Stomach (tissue), 9 donors: Measurements from ENCODE around the gene C3. TPM values are rescaled to one million over a fixed set of nuclear protein-coding genes. Genes with fewer than 3 reads are reported as not detected.

Experiments
- DNase-seq, 2 donors: peaks; one replicate each; pipeline versions ENCODE4 v3.0.0 to v3.0.0-alpha.2; 2013 to 2019
- H3K27ac ChIP-seq, 5 donors: fragments of 200-600 bp in 4 of 5; sonication (generic) in 4 of 5; one replicate each; pipeline ENCODE4 v1.5.1; 2013 to 2019; ENCODE audit warnings: mild to moderate bottlenecking in 1 of 5, moderate library complexity in 1 of 5
- H3K27me3 ChIP-seq, 3 donors: fragments of 200-600 bp; sonication (generic); one replicate each; pipeline ENCODE4 v1.5.1; 2017 to 2019; ENCODE audit warnings: mixed run types in 1 of 3
- H3K36me3 ChIP-seq, 4 donors: fragments of 200-600 bp; sonication (generic); 1 replicate in 3 of 4; 2 replicates in 1 of 4; pipeline ENCODE4 v1.5.1; 2016 to 2019
- H3K4me1 ChIP-seq, 4 donors: fragments of 200-600 bp; sonication (generic); one replicate each; pipeline ENCODE4 v1.5.1; 2016 to 2019
- H3K4me3 ChIP-seq, 4 donors: fragments of 200-600 bp; sonication (generic) in 3 of 4; one replicate each; pipeline ENCODE4 v1.5.1; 2016 to 2019; ENCODE audit warnings: mild to moderate bottlenecking in 1 of 4
- H3K9me3 ChIP-seq, 4 donors: fragments of 200-600 bp; sonication (generic); one replicate each; pipeline ENCODE4 v1.5.1; 2016 to 2019
- EP300 ChIP-seq: sonication (generic); formaldehyde crosslinking; IDR thresholded peaks from one replicate; pipeline ENCODE4 v1.6.1; 2017; ENCODE audit warnings: antibody characterized with exemption
- POLR2A ChIP-seq, 4 donors: fragments of 450-650 bp; IDR thresholded peaks; one replicate each; pipeline ENCODE4 v1.6.1; 2016; ENCODE audit warnings: antibody characterized with exemption in 4 of 4, control low read depth in 2 of 4, mild to moderate bottlenecking in 1 of 4, moderate library complexity in 1 of 4
- POLR2AphosphoS5 ChIP-seq, 3 donors: sonication (generic); formaldehyde crosslinking; IDR thresholded peaks; one replicate each; pipeline ENCODE4 v1.6.1; 2016; ENCODE audit warnings: antibody characterized with exemption in 3 of 3
- WGBS, 5 donors: extraction: QIAGEN DNeasy Blood & Tissue Kit in 3 of 5; methylation state at CpG; one replicate each; pipeline versions ENCODE4 v1.1.5 to v1.1.7; 2013 to 2018; 5-methylcytosine and 5-hydroxymethylcytosine counted together
- intact Hi-C: fragments of 100-400 bp; cut with DNase I; formaldehyde crosslinking; loops from one replicate; pipeline ENCODE4 v1.15.1; 2023; ENCODE audit warnings: low total_unique reads
- polyA plus RNA-seq, 3 donors: library from polyadenylated mRNA; stranded (reverse); fragments of 200-250 nt; gene quantifications; one replicate each; pipeline ENCODE4 v1.2.3, GENCODE V29; 2013
- total RNA-seq, 5 donors: library from RNA; depleted of rRNA; stranded (reverse); fragments of >200 nt; gene quantifications; one replicate each; pipeline versions ENCODE4 v1.1.0 to v1.2.3, GENCODE V29; 2014 to 2016
- TF ChIP-seq, protein P1 (sequence below), 7 experiments: fragments of 450-650 bp in 4 of 7; fragments of 200-600 bp in 3 of 7; sonication (generic) in 3 of 7; IDR thresholded peaks; one replicate each; pipeline ENCODE4 v1.5.1; 2016 to 2019; ENCODE audit warnings: antibody characterized with exemption in 7 of 7, control low read depth in 2 of 7, mild to moderate bottlenecking in 1 of 7
- donor health status: healthy with polysubstance abuse.
- donor health status: Bipolar disorder and iron deficiency.
- donor health status: healthy.

The C3 gene
- total and polyA plus RNA-seq, 8 donors = 22.8 to 1,672 (median 221) TPM

DNA sequence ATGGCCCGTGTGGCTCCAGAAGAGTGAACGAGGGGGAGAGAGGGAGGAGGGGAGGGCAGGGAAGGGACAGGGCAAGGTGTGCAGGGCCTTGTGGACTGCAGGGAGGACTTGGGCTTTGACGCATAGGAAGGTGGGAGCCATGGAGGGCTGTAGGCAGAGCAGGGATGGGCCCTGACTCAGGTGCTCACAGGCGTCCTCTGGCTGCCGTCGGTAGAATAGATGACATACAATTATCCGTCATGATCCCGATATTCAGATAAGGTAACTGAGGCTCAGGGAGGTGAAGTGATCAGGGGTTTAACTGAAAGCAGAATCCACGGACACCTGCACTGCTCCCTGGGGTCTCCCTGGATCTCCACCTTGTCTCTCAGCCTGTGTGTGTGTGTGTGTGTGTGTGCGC is 3.4 kb downstream of the C3 start:
- no peak for DNase-seq
- Histone ChIP-seq H3K4me1 (peaks cover 0 to 16% (median 4%) of the 10 kb centered on the region in 4 donors), H3K27me3 (peaks cover 0 to 37% (median 0%) of the 10 kb centered on the region in 3 donors), H3K27ac (no peak overlapping the region), H3K9me3 (no peaks in the 10 kb centered on the region), H3K4me3 (no peak overlapping the region), H3K36me3 (no peaks in the 10 kb centered on the region)
- intact Hi-C loops = no loop called here
- no peak for TF ChIP-seq POLR2AphosphoS5 (IDR thresholded peaks at IDR 0.05)
- no peak for TF ChIP-seq POLR2A (IDR thresholded peaks at IDR 0.05)
- WGBS, 5 donors = 72 to 76% (median 73%) methylated on average over 10 of the region's 10 CpGs

DNA sequence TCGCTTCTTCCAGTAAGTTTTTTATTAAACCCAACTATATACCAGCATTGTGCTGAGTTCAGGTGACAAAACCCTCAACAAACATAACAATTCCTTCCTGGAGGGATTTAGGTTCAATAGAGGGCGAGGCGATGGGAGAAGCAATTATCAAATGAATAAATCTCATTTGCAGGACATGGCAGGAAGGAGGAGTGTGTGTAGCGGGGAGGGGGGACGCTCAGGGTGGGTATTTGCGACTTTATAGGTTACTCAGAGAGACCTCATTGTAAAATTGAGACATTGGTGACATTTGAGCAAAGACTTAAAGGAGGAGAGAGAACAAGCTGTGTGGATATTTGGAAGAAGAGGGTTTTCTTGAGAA is 3.9 kb downstream of the C3 start:
- intact Hi-C loops = no loop called here
- Histone ChIP-seq H3K4me3 (no peak overlapping the region), H3K27ac (no peak overlapping the region), H3K27me3 (peaks cover 0 to 42% (median 0%) of the 10 kb centered on the region in 3 donors), H3K36me3 (no peaks in the 10 kb centered on the region), H3K9me3 (no peaks in the 10 kb centered on the region), H3K4me1 (peaks cover 0 to 11% (median 4%) of the 10 kb centered on the region in 4 donors)
- TF ChIP-seq POLR2AphosphoS5 (IDR thresholded peaks at IDR 0.05) (no peak), POLR2A (IDR thresholded peaks at IDR 0.05) (no peak), EP300 (no peak)
- TF ChIP-seq, protein P1, sequence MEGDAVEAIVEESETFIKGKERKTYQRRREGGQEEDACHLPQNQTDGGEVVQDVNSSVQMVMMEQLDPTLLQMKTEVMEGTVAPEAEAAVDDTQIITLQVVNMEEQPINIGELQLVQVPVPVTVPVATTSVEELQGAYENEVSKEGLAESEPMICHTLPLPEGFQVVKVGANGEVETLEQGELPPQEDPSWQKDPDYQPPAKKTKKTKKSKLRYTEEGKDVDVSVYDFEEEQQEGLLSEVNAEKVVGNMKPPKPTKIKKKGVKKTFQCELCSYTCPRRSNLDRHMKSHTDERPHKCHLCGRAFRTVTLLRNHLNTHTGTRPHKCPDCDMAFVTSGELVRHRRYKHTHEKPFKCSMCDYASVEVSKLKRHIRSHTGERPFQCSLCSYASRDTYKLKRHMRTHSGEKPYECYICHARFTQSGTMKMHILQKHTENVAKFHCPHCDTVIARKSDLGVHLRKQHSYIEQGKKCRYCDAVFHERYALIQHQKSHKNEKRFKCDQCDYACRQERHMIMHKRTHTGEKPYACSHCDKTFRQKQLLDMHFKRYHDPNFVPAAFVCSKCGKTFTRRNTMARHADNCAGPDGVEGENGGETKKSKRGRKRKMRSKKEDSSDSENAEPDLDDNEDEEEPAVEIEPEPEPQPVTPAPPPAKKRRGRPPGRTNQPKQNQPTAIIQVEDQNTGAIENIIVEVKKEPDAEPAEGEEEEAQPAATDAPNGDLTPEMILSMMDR (IDR thresholded peaks at IDR 0.05) = no peak
- no peak for DNase-seq
- WGBS, 5 donors = 59 to 69% (median 62%) methylated on average over 6 of the region's 6 CpGs

DNA sequence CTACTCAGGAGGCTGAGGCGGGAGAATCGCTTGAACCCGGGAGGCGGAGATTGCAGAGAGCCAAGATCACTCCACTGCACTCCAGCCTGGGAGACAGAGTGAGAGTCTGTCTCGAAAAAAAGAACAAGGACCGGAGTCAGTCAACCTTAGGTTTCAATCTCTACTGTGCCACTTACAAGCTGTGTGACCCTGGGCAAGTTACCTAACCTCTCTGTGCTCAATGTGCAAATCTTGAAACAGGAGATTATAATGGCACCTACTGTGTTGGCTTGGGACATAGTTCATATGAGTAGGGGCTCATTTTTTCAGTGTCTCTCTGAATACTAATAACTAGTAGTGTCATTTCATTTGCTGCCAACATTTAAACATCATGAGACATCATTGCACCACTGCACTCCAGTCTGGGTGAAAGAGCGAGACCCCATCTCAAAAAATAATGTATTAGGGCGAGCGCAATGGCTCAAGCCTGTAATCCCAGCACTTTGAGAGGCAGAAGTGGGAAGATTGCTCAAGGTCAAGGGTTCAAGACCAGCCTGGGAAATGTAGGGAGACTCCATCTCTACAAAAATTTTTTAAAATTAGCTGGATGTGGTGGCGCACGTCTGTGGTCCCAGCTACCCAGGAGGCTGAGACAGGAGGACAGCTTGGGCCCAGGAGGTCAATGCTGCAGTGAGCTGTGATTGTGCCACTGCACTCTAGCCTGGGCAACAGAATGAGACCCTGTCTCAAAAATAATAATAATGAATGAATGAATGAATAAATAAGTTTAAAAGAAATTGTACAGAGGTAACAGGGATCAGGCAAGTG is 5.5 kb downstream of the C3 start:
- Histone ChIP-seq H3K4me1 (peaks cover 0 to 6% (median 0%) of the 10 kb centered on the region in 4 donors), H3K27ac (no peak overlapping the region), H3K9me3 (no peaks in the 10 kb centered on the region), H3K4me3 (no peak overlapping the region), H3K36me3 (no peaks in the 10 kb centered on the region), H3K27me3 (peaks cover 0 to 58% (median 2%) of the 10 kb centered on the region in 3 donors)
- 85 to 91% (median 89%) methylated on average over 11 of the region's 11 CpGs for WGBS, 5 donors
- no peak for DNase-seq
- intact Hi-C loops = no loop called here
- TF ChIP-seq POLR2A (IDR thresholded peaks at IDR 0.05) = no peak
- TF ChIP-seq EP300 = no peak
- TF ChIP-seq, protein P1 (IDR thresholded peaks at IDR 0.05) = no peak
- TF ChIP-seq POLR2AphosphoS5 (IDR thresholded peaks at IDR 0.05) = no peak

DNA sequence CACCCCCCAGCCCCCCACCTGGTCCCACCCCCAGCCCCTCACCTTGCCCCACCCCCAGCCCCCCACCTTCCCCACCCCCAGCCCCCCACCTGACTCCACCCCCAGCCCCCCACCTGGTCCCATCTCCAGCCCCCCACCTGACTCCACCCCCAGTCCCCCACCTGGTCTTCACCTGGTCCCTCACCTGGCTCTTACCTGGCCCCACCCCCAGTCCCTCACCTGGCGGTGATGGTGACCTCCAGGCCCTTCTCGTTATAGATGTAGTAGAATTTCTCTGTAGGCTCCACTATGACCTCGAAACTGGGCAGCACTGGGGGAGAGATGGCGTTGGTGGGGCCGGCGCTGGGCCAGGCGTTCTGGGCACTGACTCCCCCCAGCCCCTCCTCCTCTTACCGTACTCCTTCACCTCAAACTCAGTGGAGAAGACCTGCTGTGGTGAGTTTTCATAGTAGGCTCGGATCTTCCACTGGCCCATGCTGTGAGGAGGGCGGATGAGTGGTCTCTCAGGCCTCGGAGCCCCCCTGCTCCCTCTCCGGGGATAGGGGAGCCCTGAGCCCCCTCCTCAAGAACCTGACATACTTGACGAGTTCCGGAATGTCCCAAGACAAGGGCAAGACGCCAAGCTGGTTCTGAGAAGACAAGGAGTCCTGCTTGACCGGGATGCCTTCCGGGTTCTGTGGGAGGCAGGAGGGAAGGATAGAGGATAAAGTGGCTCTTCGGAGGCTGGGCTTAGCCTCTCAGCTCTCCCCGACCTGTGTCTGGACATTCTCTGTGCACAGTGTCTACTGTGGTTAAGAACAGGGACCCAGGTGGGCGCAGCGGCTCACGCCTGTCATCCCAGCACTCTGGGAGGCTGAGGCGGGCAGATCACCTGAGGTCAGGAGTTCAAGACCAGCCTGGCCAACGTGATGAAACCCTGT is 6.4 kb downstream of the C3 start:
- Histone ChIP-seq H3K4me1 (peaks cover 0 to 6% (median 0%) of the 10 kb centered on the region in 4 donors), H3K36me3 (no peaks in the 10 kb centered on the region), H3K27me3 (peaks cover 0 to 63% (median 9%) of the 10 kb centered on the region in 3 donors), H3K4me3 (no peak overlapping the region), H3K9me3 (no peaks in the 10 kb centered on the region), H3K27ac (no peak overlapping the region)
- 65 to 75% (median 73%) methylated on average over 23 to 24 of the region's 24 CpGs for WGBS, 5 donors
- no peak for DNase-seq
- TF ChIP-seq EP300 (no peak), POLR2A (IDR thresholded peaks at IDR 0.05) (no peak), POLR2AphosphoS5 (IDR thresholded peaks at IDR 0.05) (no peak)
- TF ChIP-seq, protein P1 (IDR thresholded peaks at IDR 0.05) = no peak
- intact Hi-C loops = no loop called here
